Measurements from ENCODE around the gene FRK. TPM values are rescaled to one million over a fixed set of nuclear protein-coding genes. Genes with fewer than 3 reads are reported as not detected.
"Not testable (repeated sequence)": the region's sequence is repeated elsewhere in the genome, so short reads cannot be mapped to it uniquely, and the experiment has no call there.

The FRK gene
- total and polyA plus RNA-seq, 2 experiments from 2014 or later, result 0.45 to 0.71 TPM

DNA sequence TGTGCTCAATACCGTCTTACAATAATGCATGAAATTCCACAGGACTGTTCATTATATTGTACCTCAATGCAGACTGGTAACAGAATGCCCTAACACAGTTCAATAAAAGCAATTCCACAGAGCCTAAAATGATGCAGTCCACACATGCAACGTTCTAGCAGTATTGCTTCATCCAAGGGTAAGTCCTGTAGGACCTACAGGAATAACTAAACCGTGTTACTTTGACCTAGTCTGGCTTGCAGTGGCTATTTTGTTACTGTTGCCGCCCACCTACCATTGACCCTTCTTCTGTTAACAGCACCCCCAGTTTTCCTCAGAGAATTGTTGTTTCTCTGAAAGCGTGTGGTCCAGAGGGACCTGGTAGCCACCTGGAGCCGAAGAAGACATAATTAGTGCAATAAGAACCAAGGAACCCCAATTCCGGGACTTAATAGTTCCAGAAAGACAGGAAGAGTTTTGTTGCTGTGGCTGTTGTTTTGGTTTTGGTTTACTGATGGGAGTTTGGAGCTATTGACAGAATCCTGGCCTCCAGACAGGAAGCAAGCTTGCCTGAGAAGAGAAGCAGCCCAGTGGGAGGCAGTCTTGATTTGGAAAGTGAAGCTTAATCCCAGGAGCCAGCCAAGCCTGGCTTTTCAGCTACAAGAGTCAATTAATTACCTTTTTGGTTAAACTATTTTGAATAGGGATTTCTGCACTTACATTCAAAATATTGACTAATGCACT lies 91.3 kb downstream of the FRK start:
- no peaks in the 10 kb centered on the region for H3K9me3 ChIP-seq (ENCODE audit: low read depth)
- H3K4me1 ChIP-seq (ENCODE audit: low read depth), result no peaks in the 10 kb centered on the region
- no peaks in the 10 kb centered on the region for H3K27me3 ChIP-seq
- H3K4me3 ChIP-seq, result no peak overlapping the region
- peak in 1 of 2 donors; percentile 37 for DNase-seq (ENCODE audit: low read depth in 1 of 2, low spot score in 1 of 2)
- no peaks in the 10 kb centered on the region for H3K36me3 ChIP-seq
- TF ChIP-seq, protein P1, sequence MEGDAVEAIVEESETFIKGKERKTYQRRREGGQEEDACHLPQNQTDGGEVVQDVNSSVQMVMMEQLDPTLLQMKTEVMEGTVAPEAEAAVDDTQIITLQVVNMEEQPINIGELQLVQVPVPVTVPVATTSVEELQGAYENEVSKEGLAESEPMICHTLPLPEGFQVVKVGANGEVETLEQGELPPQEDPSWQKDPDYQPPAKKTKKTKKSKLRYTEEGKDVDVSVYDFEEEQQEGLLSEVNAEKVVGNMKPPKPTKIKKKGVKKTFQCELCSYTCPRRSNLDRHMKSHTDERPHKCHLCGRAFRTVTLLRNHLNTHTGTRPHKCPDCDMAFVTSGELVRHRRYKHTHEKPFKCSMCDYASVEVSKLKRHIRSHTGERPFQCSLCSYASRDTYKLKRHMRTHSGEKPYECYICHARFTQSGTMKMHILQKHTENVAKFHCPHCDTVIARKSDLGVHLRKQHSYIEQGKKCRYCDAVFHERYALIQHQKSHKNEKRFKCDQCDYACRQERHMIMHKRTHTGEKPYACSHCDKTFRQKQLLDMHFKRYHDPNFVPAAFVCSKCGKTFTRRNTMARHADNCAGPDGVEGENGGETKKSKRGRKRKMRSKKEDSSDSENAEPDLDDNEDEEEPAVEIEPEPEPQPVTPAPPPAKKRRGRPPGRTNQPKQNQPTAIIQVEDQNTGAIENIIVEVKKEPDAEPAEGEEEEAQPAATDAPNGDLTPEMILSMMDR (IDR thresholded peaks at IDR 0.05; ENCODE audit: low read depth, low read length), result no peak
- H3K27ac ChIP-seq, result no peak overlapping the region

DNA sequence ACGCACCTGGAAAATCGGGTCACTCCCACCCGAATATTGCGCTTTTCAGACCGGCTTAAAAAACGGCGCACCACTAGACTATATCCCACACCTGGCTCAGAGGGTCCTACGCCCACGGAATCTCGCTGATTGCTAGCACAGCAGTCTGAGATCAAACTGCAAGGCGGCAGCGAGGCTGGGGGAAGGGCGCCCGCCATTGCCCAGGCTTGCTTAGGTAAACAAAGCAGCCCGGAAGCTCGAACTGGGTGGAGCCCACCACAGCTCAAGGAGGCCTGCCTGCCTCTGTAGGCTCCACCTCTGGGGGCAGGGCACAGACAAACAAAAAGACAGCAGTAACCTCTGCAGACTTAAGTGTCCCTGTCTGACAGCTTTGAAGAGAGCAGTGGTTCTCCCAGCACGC lies 100.4 kb downstream of the FRK start:
- not testable (repeated sequence) for H3K4me3 ChIP-seq; H3K9me3 ChIP-seq (ENCODE audit: low read depth); H3K27me3 ChIP-seq; H3K27ac ChIP-seq; H3K4me1 ChIP-seq (ENCODE audit: low read depth); H3K36me3 ChIP-seq; DNase-seq (ENCODE audit: low read depth in 1 of 2, low spot score in 1 of 2)

DNA sequence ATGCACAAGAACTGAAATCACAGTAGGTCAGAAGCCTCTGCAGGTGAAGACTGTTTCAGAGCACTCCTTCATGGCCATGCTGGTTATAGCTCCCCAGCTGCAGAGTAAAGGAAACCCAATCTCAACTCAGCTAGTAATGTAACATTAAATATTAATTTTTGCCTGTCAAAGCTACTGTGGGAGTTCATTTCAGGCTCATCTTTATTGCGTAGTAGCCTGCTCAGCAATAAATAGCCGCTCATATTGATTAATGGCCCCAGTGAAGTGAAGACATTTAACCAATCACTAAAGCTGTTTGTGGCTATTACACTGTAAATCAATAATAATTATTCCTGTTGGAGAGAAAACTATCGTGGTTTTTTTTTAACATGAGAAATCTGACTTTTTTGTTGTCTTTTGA lies 101.7 kb downstream of the FRK start:
- Histone ChIP-seq H3K4me1 (ENCODE audit: low read depth) (no peaks in the 10 kb centered on the region), H3K27me3 (no peaks in the 10 kb centered on the region), H3K9me3 (ENCODE audit: low read depth) (no peaks in the 10 kb centered on the region), H3K27ac (no peak overlapping the region), H3K4me3 (no peak overlapping the region), H3K36me3 (no peaks in the 10 kb centered on the region)
- TF ChIP-seq, protein P1 (IDR thresholded peaks at IDR 0.05; ENCODE audit: low read depth, low read length), result no peak
- no peak for DNase-seq (ENCODE audit: low read depth in 1 of 2, low spot score in 1 of 2)

DNA sequence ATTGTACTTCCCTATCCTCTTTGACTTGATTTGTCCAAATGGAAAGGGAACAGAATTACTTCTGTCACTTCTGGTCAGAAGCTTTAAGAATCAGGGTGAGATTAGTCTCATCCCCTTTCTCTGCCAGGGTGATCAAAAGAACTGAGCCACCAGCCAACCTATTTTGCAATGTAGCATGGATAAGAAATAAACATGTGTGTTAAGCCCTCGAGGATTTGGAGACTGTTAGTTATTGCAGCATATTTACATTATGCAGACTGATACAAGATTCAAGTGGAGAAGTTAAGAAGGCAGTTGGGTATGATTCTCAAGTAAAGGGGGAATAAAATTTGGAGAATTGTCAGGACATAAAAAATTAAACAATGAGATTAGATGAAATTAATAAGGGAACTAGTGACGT lies 106.0 kb downstream of the FRK start:
- Histone ChIP-seq H3K4me3 (no peak overlapping the region), H3K27ac (no peak overlapping the region), H3K36me3 (no peaks in the 10 kb centered on the region), H3K4me1 (ENCODE audit: low read depth) (no peaks in the 10 kb centered on the region), H3K9me3 (ENCODE audit: low read depth) (no peaks in the 10 kb centered on the region), H3K27me3 (no peaks in the 10 kb centered on the region)
- DNase-seq (ENCODE audit: low read depth in 1 of 2, low spot score in 1 of 2), result no peak
- TF ChIP-seq, protein P1 (IDR thresholded peaks at IDR 0.05; ENCODE audit: low read depth, low read length), result no peak

DNA sequence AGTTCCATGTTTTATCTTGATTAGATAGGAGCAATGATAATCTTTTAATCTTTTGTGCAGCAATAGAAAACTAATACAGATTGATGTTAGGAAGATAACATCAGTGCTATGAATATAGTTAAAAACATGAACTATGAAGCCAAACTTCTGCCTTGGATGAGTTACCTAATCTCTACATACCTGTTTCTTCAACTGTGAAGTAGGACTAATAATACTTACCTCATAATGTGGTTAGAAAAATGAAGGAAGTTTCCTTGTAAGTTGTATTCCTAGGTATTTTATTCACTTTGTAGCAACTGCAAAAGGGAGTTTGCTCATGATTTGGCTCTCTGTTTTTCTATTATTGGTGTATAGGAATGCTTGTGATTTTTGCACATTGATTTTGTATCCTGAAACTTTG lies 111.9 kb downstream of the FRK start:
- no peaks in the 10 kb centered on the region for H3K9me3 ChIP-seq (ENCODE audit: low read depth)
- DNase-seq (ENCODE audit: low read depth in 1 of 2, low spot score in 1 of 2), result no peak
- H3K4me3 ChIP-seq, result no peak overlapping the region
- no peak overlapping the region for H3K27ac ChIP-seq
- no peaks in the 10 kb centered on the region for H3K36me3 ChIP-seq
- H3K4me1 ChIP-seq (ENCODE audit: low read depth), result no peaks in the 10 kb centered on the region
- TF ChIP-seq, protein P1 (IDR thresholded peaks at IDR 0.05; ENCODE audit: low read depth, low read length), result no peak
- H3K27me3 ChIP-seq, result no peaks in the 10 kb centered on the region

DNA sequence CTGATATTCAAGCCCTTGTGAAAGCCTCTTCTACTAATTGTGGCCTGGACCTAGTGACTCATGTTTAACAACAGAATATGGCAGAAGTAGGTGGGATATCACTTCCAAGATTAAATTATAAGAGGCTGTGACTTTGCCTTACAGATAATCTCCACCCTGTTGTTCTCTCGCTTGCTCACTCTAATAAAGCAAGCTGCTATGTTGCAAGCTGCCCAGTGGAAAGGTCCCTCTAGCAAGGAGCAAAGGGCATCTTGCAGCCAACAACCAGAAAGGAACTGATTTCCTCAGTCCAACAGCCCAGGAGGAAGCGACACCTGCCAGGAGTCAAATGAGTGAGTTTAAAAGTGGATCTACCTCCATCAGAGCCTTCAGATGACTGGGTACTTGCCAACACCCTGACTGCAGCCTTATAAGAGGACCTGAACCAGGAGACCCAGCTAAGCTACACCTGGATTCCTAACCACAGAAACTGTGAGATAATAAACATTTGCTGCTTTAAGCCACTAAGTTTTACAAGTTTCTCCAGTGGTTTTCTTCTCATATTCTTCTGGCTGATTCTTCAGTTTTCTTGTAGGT lies 112.6 kb downstream of the FRK start:
- H3K27me3 ChIP-seq, result no peaks in the 10 kb centered on the region
- DNase-seq (ENCODE audit: low read depth in 1 of 2, low spot score in 1 of 2), result no peak
- H3K27ac ChIP-seq, result no peak overlapping the region
- no peaks in the 10 kb centered on the region for H3K9me3 ChIP-seq (ENCODE audit: low read depth)
- H3K36me3 ChIP-seq, result no peaks in the 10 kb centered on the region
- TF ChIP-seq, protein P1 (IDR thresholded peaks at IDR 0.05; ENCODE audit: low read depth, low read length), result no peak
- no peak overlapping the region for H3K4me3 ChIP-seq
- H3K4me1 ChIP-seq (ENCODE audit: low read depth), result no peaks in the 10 kb centered on the region
